Raji (cell line): ENCODE results near the gene ADAMTSL2.

ENCODE experiments used
- POLR2A ChIP-seq: IDR thresholded peaks from 2 replicates; pipeline ENCODE4 v1.6.1; 2011; ENCODE audit warnings: low read depth, low read length, control low read depth; ENCODE audit not compliant: insufficient read depth

ADAMTSL2 gene

DNA sequence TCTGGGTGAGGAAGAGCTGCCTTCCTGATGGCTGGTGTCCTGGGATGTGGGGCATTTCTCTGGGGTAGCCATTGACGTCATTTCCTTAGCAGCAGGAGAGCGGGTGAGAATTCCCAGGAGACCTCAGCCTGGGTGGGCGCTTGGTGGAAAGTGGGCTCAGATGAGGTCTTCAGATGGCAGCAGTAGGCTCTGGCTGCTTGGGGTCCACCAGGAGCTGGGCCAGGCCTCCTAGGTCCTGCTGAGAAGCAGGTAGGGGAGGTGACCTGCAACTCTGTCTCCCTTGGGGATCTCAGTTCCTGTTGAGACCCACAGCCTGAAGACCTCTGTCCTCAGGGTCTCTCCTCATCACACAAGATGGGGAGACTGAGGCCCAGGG is 43.2 kb downstream of the ADAMTSL2 start:
- no peak for TF ChIP-seq POLR2A

DNA sequence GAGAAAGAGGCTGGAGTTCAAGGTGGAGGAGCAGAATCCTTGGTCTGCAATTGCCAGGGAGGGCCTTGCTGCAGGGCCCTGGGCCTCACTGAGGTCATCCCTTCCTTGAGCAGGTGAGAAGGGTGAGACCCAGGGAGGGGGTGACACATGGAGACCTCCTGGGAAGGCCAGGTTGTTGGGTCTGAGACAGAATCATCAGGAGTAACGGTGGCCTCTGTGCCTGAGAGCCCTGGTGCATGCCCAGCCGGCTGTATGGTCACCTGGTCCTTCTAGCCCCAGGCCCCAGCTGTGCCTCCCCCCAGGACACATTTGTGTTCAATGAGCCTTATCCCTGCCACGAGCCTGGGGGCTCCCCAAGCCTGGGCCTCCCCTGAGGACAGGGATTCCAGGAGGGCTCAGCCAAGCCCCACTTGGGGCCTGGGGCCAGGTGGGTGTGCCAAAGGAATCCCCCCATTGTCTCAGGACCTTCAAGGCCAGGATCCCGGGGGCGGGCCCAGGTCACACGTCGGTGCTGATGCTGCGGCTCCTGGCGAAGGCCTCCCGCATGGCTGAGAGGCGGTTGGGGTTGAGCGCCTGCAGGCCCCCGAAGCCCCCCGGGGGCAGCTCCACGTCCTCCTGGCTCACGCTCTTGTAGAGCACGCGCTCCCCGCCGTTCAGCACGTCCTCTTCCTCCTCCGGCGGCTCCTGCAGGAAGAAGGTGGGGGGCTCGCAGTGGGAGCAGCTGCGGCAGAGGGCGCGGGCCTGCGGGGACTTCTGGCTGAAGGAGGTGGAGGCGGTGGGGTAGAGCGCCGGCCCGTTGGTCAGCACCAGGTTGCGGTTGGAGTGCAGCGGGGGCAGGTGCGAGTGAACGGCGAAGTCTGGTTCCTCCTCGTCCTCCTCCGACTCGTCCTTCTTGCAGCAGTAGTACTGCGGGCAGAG is 44.3 kb downstream of the ADAMTSL2 start:
- no peak for TF ChIP-seq POLR2A

DNA sequence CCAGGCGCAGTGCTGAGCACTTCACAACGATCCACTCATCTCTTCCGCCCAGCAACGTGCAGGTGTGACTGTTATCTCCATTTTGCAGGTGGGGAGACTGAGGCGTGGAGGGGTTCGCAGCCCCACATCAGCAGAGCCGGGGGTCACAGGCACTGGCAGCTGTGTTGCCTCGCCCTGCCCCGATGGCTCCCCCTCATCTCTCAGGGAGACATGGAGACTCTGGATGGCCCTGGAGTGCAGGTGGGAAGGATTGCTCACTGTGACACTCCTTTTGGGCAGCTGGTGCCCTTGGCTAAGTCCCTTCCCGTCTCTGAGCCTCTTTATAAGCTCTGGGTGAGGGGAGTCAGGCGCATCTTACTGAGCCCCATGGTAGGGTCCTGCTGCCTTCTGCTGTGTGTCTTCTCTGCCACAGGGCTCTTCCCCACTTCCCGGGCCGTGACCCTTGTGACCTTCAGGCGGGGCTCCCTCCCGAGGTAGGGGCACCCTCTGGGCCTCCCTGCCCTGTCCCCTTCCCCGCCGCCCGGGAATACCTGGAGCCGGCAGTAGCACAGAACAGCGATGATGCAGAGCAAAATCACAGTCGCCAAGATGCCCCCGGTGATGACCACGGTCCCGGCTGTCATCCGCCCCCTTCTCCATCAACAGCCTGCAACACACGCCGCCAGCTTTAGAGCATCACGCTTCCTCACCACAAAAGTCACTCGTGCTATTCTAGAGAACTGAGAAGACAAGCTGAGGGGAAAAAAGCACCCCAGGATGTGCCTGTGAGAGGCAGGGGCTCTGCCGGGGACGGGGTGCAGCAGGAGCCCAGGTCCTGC is 45.3 kb downstream of the ADAMTSL2 start:
- TF ChIP-seq POLR2A: no peak

DNA sequence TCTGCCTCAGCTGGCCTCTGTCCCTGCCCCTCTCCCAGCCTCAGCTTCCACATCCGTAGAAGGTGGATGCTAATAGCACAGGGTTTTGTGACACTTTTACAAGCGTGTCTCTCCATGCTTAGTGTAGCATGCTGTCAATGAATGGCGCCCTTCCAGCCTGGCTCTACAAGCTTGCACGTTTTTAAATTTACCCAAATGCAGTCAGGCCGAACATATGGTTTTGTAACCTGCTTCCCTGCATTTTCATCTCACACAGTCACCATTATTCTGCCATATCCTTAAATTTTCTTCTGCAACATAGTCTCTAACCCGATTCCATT is 45.9 kb downstream of the ADAMTSL2 start:
- TF ChIP-seq POLR2A: no peak

DNA sequence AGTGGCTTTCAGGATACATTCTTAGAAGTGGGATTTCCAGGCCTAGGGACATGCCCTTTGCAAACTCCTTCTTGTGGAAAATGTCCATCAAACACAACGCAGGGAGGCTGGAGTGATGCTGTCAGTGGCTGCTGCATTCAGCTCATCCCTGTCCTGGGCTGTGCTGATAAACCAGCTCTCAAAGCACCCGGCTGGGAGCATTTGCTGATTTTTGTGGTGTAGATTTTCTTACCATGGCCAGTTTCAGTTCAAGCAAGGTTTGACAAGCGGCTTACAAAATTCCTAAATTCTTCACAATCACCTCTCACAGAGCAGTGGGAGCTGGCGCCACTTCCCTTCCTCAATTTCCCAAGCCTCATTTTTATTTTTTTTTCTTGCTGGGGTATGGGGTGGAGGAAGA is 46.5 kb downstream of the ADAMTSL2 start:
- TF ChIP-seq POLR2A: no peak

DNA sequence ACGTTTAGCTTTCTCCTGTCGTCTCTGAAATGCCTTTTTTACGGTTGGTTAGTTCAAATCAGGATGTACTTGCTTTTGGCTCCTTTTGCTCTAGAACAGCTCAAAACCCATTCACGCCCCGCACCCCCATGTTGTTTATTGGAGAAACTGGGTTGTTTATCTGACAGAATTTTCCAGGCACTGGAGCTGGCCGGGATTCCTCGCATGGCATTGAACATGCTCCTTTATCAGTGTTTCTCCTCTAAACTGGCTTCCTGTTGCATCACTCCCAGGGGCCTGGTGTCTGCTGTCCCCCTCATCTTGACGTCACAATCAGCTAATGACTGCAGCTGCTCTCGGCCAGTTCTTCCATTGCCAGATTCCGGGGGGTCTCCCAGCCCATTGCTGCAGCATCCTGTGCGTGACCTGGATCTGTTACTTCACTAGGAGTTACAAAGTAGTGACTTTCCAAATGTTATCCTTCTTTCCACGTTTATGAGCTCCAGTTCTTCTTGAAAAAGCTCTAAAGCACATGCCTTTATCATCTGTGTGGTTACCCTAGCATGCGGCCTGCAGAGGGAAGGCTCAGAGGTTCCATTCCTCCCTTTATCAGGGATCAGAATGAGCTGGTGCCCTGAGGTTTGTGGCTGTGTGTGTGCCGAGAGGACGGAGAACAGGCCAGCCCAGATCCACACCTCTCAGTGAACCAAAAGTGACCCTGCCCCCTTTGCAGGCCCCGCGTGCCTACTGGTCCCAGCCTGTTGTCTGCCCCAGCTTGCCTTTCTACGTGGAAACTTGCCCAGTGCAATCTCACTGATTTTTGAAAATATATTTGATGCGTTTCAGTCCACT is 47.2 kb downstream of the ADAMTSL2 start:
- no peak for TF ChIP-seq POLR2A

DNA sequence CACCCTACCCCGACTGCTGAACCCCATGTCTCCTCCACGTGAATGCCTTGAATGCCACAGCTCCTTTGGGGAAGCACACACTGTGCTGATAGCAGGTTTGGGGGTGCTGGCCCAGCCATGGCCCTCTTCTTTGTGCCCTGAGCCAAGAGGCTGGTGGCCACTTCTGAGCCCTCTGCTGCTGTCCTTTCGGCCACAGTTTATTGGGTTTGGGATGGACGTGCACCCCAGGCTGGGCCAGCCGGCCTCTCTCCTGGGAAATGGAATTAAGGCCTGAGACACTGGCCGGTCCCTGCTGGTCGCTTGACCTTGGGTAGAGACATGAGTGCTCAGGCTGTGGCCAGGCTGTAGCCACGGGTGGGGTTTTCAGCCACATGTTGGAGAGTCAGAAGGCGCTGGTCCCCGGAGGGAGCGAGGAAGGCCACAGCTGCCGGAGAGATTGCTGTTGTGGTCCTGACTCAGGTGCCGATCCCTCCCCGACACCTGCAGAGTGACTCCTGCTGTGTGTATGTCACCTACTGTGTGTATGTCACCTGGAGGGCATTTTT is 48.1 kb downstream of the ADAMTSL2 start:
- no peak for TF ChIP-seq POLR2A

DNA sequence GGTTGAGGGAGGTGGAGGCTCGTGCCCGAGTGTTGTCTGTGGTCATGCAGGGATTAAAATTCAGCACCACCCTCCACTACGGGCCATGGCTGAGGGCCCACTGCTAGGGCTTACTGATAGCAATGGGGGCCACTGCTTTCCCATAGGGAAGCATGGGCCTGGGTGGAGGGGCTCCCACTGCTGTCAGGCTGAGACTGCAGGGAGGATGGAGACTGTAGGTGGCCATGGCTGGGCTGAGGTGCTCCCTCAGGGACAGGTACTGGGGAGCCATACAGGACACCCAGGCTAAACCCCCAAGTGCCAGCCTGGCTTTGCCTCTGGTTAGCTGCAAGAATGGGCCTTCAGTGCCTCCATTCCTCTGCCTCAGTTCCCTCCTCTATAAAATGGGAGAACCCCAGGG is 48.6 kb downstream of the ADAMTSL2 start:
- no peak for TF ChIP-seq POLR2A

DNA sequence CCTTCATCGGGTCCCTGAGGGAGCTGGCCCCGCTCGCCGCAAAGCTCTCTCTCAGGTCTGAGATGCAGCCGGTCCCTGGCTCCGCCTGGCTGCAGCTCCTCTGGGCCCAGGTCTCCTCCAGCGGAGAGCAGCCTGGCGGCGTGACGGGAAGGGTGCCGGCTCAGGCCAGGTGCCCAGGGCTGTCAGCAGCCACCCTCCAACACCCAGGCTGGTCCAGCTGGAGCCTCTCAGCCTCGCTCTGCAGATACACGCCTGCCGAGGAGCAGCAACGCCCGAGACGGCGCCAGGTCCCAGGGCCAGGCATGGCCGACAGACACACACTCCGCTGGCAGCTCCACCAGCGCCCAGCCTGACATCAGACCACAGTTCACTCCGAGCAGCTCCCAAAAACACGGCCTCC is 49.1 kb downstream of the ADAMTSL2 start:
- no peak for TF ChIP-seq POLR2A

DNA sequence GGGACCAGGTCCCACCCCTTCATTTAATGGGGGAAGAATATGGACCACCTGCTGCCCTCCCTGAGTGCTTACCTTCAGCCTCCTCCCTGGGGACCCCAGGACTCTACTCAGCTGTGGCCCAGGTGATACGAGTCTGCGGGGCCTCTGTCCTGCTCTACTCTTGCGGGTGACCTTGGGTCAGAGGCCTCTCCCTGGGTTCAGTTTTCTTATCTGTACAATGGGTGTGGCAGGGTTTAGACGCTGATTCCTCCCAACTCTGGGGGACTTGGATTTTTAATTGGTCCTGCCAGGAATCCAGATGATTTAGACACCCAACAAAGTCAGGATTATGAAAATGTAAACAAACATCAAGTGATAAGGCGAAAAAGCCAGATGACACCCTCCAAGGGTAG is 49.7 kb downstream of the ADAMTSL2 start:
- TF ChIP-seq POLR2A: no peak

DNA sequence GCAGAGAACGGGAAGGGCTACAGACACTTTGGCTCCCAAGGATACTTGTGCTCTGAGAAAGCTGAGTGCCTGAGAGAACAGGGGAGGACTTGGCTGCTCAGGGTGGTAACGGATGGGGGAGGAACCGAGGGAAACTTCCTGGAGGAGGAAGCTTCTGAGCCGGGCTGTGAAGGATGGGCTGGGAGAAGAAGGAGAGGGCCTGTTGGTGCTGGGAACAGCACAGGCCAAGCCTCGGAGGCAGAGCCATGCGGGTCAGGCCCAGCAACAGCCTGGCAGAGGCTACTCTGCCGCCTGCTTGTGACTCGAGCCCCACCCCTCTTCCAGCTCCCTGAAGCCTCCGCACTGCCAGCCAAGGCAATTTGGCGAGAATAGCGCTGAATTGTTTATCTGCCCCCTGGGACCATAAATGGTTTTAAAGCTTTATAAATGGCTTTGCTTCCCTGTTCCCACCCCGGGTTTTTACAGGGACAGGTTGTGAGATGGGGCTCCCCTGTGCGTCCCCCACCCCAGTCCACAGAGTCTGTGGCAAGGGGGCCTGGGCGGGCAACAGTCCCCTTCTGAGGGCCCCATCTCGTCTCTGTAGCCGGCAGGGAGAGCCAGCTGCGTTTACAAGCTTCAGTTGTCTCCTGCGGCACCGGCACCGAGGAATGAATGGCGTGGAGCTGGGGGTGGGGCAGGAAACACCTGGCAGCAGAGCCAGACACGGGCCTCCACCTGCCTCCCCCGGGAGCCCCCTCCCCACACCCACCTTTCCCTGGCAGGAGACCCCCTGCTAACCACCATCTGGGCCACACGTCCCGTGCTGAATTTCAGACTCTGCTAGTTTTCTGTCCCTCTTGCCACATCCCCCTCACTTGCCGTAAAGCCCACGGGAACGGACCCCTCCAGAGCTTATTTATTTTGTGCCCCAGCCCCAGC is 50.3 kb downstream of the ADAMTSL2 start:
- TF ChIP-seq POLR2A: no peak

DNA sequence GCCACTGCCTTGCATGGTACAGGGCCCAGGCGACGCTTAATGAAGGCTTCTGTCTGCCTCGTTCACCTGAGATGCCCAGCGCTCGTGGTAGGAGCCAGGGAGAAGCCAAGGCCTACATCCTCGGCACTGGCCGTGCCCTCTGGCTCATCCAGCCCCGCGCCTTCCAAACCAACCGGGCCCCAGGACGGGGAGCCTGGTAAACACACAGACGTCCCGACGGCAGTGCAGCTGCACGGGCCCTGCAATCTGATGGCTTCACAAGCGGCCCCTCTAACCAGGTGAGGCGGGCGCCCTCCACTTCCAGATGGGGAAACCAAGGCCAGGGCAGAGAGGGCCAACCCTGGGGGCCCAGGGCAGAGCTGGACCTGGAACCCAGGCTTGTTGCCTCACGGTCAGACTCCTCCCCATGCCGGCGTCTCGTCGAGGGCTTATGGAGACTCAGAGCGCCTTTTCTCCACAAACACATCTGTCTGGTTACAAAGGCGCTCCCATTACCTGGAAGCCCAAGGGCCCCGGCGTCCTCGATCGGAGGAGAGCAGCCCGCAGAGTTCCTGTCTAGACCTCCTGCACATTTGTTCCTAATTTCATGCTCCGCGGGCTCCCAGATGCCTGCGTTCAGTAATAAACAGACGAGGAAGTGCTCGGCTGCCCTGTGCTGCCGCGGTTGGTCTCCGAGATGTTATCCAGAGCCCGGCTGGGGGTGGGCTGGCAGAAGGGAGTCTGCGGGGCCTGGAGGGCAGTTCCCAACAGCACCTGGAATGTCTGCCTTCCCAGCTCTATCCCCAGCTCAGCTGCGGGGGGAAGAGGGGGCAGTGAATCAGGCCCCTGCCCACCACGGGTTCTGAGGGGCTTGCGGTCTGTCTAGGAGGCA is 51.2 kb downstream of the ADAMTSL2 start:
- TF ChIP-seq POLR2A: no peak

DNA sequence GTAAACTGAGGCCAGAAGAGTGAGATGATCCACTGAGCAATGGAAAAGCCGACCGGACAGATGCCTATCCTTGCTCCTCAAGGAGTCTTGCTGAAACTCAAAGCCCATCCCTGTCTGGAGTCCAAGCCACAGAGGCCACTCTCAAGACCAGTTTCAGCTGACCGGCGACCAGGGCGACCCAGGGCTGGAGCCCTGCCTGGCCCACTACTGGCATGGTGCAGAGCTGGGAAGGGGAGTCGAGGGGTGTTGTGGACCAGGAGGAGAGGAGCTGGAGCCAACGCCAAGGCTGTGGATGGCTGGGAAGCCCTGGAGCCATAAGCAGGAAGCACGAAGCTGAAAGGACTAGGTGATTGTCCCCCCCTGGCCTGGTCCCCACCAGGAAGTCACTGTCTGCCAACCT is 52.5 kb downstream of the ADAMTSL2 start:
- no peak for TF ChIP-seq POLR2A

DNA sequence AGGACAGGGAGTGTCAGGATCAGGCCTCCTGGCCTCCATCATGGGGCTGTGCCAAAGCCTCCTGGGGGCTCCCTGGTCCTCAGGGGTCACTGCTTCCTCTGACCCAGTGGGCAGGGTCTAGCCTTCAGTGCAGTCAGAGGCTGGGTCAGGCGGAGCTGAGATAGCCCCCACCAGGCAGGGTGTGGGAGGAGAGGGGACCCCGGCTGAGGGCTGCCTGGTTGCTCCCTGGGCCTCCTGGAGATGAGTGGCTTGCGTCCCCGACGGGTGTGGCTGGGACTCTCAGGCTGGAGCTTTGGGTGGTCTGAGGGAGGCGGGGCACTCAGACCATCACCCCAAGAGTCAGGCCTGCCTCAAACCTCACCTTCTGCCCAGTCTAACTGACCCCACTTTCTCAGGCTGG is 53.0 kb downstream of the ADAMTSL2 start:
- no peak for TF ChIP-seq POLR2A
